Lower leg skin (tissue), 3 donors: Measurements from ENCODE around the gene ENTREP3.

ENCODE experiments used
- POLR2A ChIP-seq, 2 donors: fragments of 450-650 bp; IDR thresholded peaks; one replicate each; pipeline ENCODE4 v1.6.1; 2016 to 2017; ENCODE audit warnings: antibody characterized with exemption in 2 of 2, mild to moderate bottlenecking in 1 of 2, moderate library complexity in 1 of 2
- TF ChIP-seq, protein P1 (sequence below), 3 donors: fragments of 450-650 bp; IDR thresholded peaks; one replicate each; pipeline ENCODE4 v1.5.1; 2016; ENCODE audit warnings: antibody characterized with exemption in 3 of 3, mild to moderate bottlenecking in 3 of 3, moderate library complexity in 2 of 3

DNA sequence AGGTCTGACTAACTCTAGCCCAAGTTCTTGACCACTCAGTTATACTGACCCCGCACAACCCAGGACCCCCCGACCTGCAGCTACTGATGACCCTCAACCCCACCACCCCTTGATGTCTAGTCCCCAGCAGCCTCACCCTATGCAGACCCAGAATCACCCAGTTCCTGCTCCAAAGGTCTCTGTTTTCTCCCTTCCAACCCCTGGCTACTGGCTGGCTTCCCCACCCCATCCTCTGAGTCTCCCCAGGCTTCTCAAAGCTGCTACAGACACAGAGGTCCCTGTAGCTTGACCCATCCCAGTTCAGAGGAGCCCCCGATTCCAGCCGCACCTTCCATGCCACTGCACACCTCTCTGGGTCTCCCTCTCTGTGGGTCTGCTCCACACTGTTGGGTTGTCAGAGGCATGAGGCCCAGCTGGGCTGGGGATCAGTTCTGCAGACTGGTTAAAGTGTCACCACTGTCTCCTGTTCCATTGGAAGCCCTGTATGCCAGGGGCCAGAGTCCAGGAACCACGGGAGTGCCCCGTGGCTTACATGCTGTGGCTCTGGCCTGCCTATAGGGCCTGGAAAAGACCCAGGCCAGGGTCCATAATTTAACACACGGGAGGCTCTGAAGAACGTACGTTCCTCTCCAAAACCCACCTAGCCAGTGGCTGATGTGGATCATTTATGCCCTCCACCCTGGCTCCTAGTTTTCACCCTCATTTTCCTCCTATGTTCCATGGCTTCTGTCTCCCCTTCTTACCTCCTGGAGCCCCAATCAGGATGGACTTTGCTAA, 45.5 kb upstream of the ENTREP3 start:
- TF ChIP-seq, protein P1, sequence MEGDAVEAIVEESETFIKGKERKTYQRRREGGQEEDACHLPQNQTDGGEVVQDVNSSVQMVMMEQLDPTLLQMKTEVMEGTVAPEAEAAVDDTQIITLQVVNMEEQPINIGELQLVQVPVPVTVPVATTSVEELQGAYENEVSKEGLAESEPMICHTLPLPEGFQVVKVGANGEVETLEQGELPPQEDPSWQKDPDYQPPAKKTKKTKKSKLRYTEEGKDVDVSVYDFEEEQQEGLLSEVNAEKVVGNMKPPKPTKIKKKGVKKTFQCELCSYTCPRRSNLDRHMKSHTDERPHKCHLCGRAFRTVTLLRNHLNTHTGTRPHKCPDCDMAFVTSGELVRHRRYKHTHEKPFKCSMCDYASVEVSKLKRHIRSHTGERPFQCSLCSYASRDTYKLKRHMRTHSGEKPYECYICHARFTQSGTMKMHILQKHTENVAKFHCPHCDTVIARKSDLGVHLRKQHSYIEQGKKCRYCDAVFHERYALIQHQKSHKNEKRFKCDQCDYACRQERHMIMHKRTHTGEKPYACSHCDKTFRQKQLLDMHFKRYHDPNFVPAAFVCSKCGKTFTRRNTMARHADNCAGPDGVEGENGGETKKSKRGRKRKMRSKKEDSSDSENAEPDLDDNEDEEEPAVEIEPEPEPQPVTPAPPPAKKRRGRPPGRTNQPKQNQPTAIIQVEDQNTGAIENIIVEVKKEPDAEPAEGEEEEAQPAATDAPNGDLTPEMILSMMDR (IDR thresholded peaks at IDR 0.05): no peak
- no peak for TF ChIP-seq POLR2A (IDR thresholded peaks at IDR 0.05)
